GM23338 (cell line): ENCODE data around the gene INO80C. TPM values are rescaled to one million over a fixed set of nuclear protein-coding genes. Genes with fewer than 3 reads are reported as not detected.

Source experiments
- ATAC-seq: fragments of 200-7000 bp; cut with Tn5 transposase; 3 replicates; pipeline ENCODE4 v1.9.1; 2020
- DNase-seq: peaks from one replicate; pipeline ENCODE4 v3.0.0-alpha.2; 2015; ENCODE audit warnings: low spot score
- H2AFZ ChIP-seq: fragments of 200-600 bp; sonication (generic); 2 replicates; pipeline ENCODE4 v1.8.0; 2016; ENCODE audit warnings: antibody characterized with exemption, mild to moderate bottlenecking, moderate library complexity
- H3F3A ChIP-seq: fragments of 200-600 bp; sonication (generic); replicated peaks from 2 replicates; pipeline ENCODE4 v1.8.0; 2017; ENCODE audit warnings: antibody characterized with exemption, mixed run types, low read depth
- H3K27ac ChIP-seq: fragments of 200-600 bp; sonication (generic); 2 replicates; pipeline ENCODE4 v1.6.1; 2016; ENCODE audit warnings: low read depth
- H3K27me3 ChIP-seq: fragments of 200-600 bp; sonication (generic); 2 replicates; pipeline ENCODE4 v1.8.0; 2016; ENCODE audit warnings: mild to moderate bottlenecking, mixed run types, moderate library complexity; ENCODE audit not compliant: insufficient read depth
- H3K36me3 ChIP-seq: fragments of 200-600 bp; sonication (generic); 2 replicates; pipeline ENCODE4 v1.8.0; 2016; ENCODE audit warnings: mild to moderate bottlenecking; ENCODE audit not compliant: insufficient read depth
- H3K4me1 ChIP-seq: fragments of 200-600 bp; sonication (generic); 2 replicates; pipeline ENCODE4 v1.8.0; 2016; ENCODE audit warnings: mild to moderate bottlenecking, moderate library complexity; ENCODE audit not compliant: insufficient read depth
- H3K4me2 ChIP-seq: fragments of 200-600 bp; sonication (generic); 2 replicates; pipeline ENCODE4 v1.7.1; 2017; ENCODE audit warnings: mixed run types
- H3K4me3 ChIP-seq: fragments of 200-600 bp; sonication (generic); 2 replicates; pipeline ENCODE4 v1.6.1; 2016; ENCODE audit warnings: mixed run types
- H3K79me2 ChIP-seq: fragments of 200-600 bp; sonication (generic); replicated peaks from 2 replicates; pipeline ENCODE4 v1.8.0; 2017; ENCODE audit warnings: mild to moderate bottlenecking; ENCODE audit not compliant: insufficient read depth
- H3K9me2 ChIP-seq: fragments of 200-600 bp; sonication (generic); 2 replicates; pipeline ENCODE4 v1.8.0; 2017; ENCODE audit not compliant: insufficient read depth
- H4K20me1 ChIP-seq: fragments of 200-600 bp; sonication (generic); replicated peaks from 2 replicates; pipeline ENCODE4 v1.8.0; 2017; ENCODE audit warnings: mild to moderate bottlenecking; ENCODE audit not compliant: insufficient read depth
- H3K27ac Mint-ChIP-seq: 2 replicates; pipeline ENCODE4 v1.8.0; 2020; ENCODE audit warnings: inconsistent platforms, mild to moderate bottlenecking, moderate library complexity, mixed read lengths
- H3K27me3 Mint-ChIP-seq: 3 replicates; pipeline ENCODE4 v1.8.0; 2022; ENCODE audit warnings: low read depth, mild to moderate bottlenecking, moderate library complexity, mixed read lengths, inconsistent platforms; ENCODE audit not compliant: insufficient read depth, poor library complexity
- H3K36me3 Mint-ChIP-seq: 3 replicates; pipeline ENCODE4 v1.8.0; 2021; ENCODE audit warnings: low read depth, mild to moderate bottlenecking, inconsistent platforms, moderate library complexity, mixed read lengths
- H3K4me1 Mint-ChIP-seq: 3 replicates; pipeline ENCODE4 v1.8.0; 2020; ENCODE audit warnings: mild to moderate bottlenecking, inconsistent platforms, mixed read lengths
- H3K4me3 Mint-ChIP-seq: 3 replicates; pipeline ENCODE4 v1.8.0; 2021; ENCODE audit warnings: moderate library complexity, mild to moderate bottlenecking, inconsistent platforms, mixed read lengths
- H3K9me3 Mint-ChIP-seq: 3 replicates; pipeline ENCODE4 v1.8.0; 2020; ENCODE audit warnings: moderate library complexity, mild to moderate bottlenecking, inconsistent platforms, mixed read lengths
- CREB1 ChIP-seq: fragments of 250-450 bp; sonication (Bioruptor Pico); IDR thresholded peaks from 2 replicates; pipeline ENCODE4 v1.5.0; 2020; ENCODE audit warnings: low read depth, mild to moderate bottlenecking, moderate library complexity
- CTCF ChIP-seq, 2 experiments: fragments of 200-600 bp in 1 of 2; sonication (generic) in 1 of 2; conservative IDR thresholded peaks; 2 replicates each; pipeline versions ENCODE4 v1.5.1 to v1.6.1; 2016 to 2017; ENCODE audit warnings: antibody characterized with exemption in 2 of 2, low read depth in 2 of 2, mild to moderate bottlenecking in 2 of 2, moderate library complexity in 1 of 2
- EZH2 ChIP-seq: fragments of 200-600 bp; sonication (generic); IDR thresholded peaks from one replicate; pipeline ENCODE4 v1.8.0; 2017; ENCODE audit warnings: antibody characterized with exemption, mild to moderate bottlenecking, low read depth; ENCODE audit not compliant: unreplicated experiment
- JUNB ChIP-seq: IDR thresholded peaks from one replicate; pipeline ENCODE4 v1.6.1; 2016; ENCODE audit warnings: antibody characterized with exemption; ENCODE audit not compliant: unreplicated experiment
- POLR2AphosphoS5 ChIP-seq: IDR thresholded peaks from 2 replicates; pipeline ENCODE4 v1.6.1; 2016; ENCODE audit warnings: antibody characterized with exemption, low read depth
- REST ChIP-seq: IDR thresholded peaks from one replicate; pipeline ENCODE4 v1.6.1; 2018; ENCODE audit warnings: antibody characterized with exemption; ENCODE audit not compliant: unreplicated experiment
- STAT1 ChIP-seq: IDR thresholded peaks from one replicate; pipeline ENCODE4 v1.6.1; 2016; ENCODE audit warnings: antibody characterized with exemption; ENCODE audit not compliant: unreplicated experiment
- ZNF114 ChIP-seq: fragments of 250-450 bp; sonication (Bioruptor Pico); IDR thresholded peaks from 2 replicates; pipeline ENCODE4 v1.5.0; 2020; ENCODE audit warnings: mild to moderate bottlenecking, moderate library complexity
- ZNF331 ChIP-seq: fragments of 250-450 bp; sonication (Bioruptor Pico); IDR thresholded peaks from 2 replicates; pipeline ENCODE4 v1.5.0; 2020; ENCODE audit warnings: low read depth, mild to moderate bottlenecking, moderate library complexity
- ZNF462 ChIP-seq: fragments of 250-450 bp; sonication (Bioruptor Pico); IDR thresholded peaks from 2 replicates; pipeline ENCODE4 v1.5.0; 2020; ENCODE audit warnings: mild to moderate bottlenecking, moderate library complexity
- polyA plus RNA-seq: library from polyadenylated mRNA; unstranded; fragments of >200 nt; fragmentation: Nextera tagmentation; extraction: Ambion mirVana; gene quantifications from 2 replicates; pipeline ENCODE4 v1.2.1, GENCODE V29; 2016
- total RNA-seq: library from RNA; depleted of rRNA; stranded (reverse); fragments of >200 nt; shearing (Covaris generic); gene quantifications from 2 replicates; pipeline ENCODE4 v1.2.3, GENCODE V29; 2014

Gene INO80C
- total and polyA plus RNA-seq, 2 experiments from 2014 or later = 16.3 to 52.3 TPM

GRCh38 chr18:35467624-35468016, 30.1 kb downstream of the INO80C start (continued):
- no peak for TF ChIP-seq ZNF462 (CRISPR knock-in tag)
- TF ChIP-seq CREB1 (CRISPR knock-in tag) = no peak
- no peak for TF ChIP-seq JUNB
- no peak for TF ChIP-seq ZNF114 (CRISPR knock-in tag)
- TF ChIP-seq STAT1 = no peak
- TF ChIP-seq ZNF331 (CRISPR knock-in tag) = no peak

- H3K9me2 ChIP-seq = no peaks in the 10 kb centered on the region
- no peak overlapping the region for H3K4me3 ChIP-seq
- H3K27ac Mint-ChIP-seq = no peak overlapping the region
- no peaks in the 10 kb centered on the region for H3K79me2 ChIP-seq
- H2AFZ ChIP-seq = no peak overlapping the region
- ATAC-seq (no peak), DNase-seq (no peak)
- no peak overlapping the region for H3K4me3 Mint-ChIP-seq
- no peaks in the 10 kb centered on the region for H4K20me1 ChIP-seq
- peaks cover 6% of the 10 kb centered on the region; the same call in 1 of the 2 replicates for H3K4me1 ChIP-seq
- H3K27me3 ChIP-seq = no peaks in the 10 kb centered on the region
- no peaks in the 10 kb centered on the region for H3F3A ChIP-seq
- H3K36me3 Mint-ChIP-seq = peaks cover 21% of the 10 kb centered on the region
- no peak overlapping the region for H3K27ac ChIP-seq
- peaks cover 3% of the 10 kb centered on the region for H3K27me3 Mint-ChIP-seq
- H3K36me3 ChIP-seq = no peaks in the 10 kb centered on the region
- H3K9me3 Mint-ChIP-seq = no peaks in the 10 kb centered on the region
- no peak overlapping the region for H3K4me2 ChIP-seq
- peaks cover 11% of the 10 kb centered on the region; the same call in 2 of the 3 replicates for H3K4me1 Mint-ChIP-seq
- TF ChIP-seq JUNB (no peak), ZNF114 (CRISPR knock-in tag) (no peak), REST (no peak), POLR2AphosphoS5 (no peak), CTCF (conservative IDR thresholded peaks at IDR 0.05; ENCODE audit: low read depth in 2 of 2) (no peak), EZH2 (no peak), STAT1 (no peak)
Observed at GRCh38 chr18:35466815-35467623, 30.7 kb downstream of the INO80C start.
